ENCODE results near the gene CSTPP1.
"Not testable (repeated sequence)": the region's sequence is repeated elsewhere in the genome, so short reads cannot be mapped to it uniquely, and the experiment has no call there.

CSTPP1 gene

DNA sequence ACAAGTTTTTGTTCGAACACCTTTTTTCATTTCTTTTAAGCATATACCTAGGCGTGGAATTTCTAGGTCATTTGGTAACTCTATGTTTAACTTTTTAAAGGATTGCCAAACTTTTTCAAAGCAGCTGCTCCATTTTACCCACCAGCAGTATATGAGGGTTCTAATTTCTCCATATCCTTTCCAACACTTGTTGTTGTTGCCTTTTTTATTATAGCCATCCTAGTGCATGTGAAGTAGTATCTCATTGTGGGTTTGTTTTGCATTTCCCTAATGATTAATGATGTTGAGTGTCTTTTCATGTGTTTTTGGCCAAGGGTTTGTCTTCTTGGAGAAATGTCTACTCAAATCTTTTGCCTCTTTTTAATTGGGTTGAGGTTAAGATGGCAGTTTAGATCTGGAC, 24.5 kb downstream of the CSTPP1 start:
- FAIRE-seq: no peak

DNA sequence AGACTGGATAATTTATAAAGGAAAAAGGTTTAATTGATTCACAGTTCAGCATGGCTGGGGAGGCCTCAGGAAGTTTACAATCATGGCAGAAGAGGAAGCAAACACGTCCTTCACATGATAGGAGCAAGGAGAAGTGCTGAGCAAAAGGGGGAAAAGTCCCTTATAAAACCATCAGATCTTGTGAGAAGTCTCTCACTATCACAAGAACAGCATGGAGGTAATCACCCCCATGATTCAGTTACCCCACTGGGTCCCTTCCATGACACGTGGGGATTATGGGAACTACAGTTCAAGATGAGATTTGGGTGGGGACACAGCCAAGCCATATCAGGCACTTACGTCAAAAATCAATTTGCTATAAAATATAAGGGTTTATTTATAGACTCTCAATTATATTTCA, 25.3 kb downstream of the CSTPP1 start:
- not testable (repeated sequence) for FAIRE-seq

DNA sequence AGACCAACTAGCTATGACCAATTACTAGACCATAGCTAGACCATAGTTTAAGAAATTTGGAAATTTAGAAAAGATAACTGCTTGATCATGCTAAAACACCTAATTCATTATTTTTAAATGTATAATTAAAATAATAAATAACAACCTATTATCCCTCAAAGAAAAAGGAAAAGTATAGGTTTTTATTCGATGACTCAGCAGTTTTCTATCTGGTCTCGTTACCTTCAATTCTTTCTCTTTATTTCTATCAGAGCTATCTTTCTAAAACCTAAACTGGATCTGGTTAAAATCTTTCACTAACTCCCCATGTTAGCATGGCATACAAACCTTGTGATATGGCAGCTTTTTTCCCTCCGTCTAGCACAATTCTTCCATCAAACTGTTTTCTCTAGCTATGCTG, 27.3 kb downstream of the CSTPP1 start:
- FAIRE-seq: no peak

DNA sequence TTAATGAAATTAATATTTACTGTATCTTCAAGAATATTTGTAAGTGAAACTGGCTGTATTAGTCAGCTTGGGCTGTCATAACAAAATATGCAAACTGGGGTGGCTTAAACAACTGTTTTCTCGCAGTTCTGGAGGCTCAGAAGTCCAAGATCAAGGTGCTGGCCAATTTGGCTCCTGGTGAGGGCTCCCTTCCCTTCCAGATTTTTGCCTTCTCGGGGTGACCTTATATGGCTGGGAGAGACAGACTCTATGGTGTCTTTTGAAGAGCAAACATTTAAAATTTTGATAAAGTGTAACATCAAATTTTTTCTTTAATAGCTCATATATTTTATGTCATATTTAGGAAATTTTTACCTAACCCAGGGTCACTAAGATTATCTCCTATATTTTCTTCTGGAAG, 30.2 kb downstream of the CSTPP1 start:
- no peak for FAIRE-seq

DNA sequence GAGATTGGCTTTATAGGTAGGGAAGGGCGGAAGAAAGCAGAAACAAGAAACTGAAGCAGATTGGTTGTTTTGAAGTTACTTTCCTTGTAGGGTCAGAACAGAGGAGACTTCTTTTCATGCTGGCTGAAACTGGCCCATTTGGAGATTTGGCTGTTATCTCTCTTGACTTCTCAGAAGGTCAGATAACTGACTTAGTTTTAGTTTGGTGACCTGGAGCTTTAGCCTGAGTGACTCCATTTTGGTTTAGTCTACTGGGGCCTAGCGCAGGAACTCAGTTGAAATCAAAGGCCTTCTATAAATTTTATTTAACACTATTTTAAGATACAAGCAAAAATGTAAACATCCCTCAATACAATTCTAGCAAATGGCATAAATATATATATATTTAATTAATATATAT, 31.4 kb downstream of the CSTPP1 start:
- no peak for FAIRE-seq

DNA sequence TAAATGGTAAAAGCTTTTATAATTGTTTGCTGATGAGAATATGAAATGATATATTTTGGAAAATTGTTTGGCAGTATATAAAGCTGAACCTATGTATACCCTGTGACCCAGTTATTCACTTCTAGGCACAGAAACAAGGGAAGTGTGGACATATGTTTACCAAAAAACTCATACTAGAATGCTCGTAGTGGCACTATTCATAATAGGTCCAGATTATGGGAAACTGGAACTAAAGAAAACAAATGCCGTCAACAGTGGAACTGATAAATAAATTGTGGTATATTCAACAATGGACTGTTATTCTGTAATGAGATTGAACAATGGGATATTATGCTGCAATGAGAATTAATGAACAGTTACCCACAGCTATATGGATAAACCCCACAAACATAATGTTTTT, 32.8 kb downstream of the CSTPP1 start:
- FAIRE-seq: no peak

DNA sequence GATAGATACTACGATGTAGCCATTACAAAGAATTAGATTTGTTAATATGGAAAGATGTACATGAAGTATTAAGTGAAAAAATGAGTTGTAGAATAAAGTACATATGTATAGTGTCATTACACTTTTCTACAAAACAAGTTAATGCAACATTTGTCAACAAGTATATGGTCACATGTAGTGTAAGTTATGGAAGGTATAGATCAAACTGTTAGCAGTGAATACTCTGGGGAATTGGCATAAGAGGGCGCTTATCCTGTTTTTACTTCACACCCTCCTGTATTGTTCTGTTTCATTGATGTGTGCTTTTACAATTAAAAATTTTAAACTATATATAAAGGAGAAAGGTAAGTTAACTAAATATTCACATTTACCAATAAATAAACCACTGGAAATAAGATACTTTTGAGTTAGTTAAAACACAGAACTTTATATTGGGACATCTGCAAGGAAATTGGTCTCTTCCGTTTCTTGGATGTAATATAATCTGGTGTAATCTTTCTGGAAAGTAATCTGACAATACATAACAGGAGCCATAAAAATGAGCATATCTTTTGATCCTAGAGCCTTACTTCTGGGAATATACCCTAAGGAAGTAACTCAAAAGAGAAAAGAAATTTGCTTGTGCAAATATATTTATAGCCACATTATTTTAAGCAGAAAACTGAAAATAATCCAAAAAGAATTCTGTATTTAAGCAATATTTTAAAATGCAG, 34.5 kb downstream of the CSTPP1 start:
- no peak for FAIRE-seq

DNA sequence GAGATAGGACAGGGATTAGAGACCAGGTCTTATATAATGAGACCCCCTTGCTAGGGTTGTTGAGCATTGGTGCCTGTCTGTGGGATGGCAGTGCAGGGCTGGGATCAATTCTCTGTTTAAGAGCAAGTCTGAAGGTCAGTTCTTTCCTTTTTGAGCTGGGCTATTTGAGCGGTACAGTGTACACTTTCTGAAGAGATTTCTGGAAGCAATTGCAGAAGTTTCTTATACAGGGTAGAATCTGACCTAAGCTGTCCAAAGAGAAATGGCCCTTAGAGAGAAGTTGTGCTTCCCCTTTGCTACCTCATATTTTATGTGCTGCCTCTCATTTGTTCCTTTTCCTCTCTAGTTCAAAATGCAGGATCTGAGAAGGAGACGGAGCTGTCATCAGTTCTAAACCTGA, 35.8 kb downstream of the CSTPP1 start:
- no peak for FAIRE-seq

DNA sequence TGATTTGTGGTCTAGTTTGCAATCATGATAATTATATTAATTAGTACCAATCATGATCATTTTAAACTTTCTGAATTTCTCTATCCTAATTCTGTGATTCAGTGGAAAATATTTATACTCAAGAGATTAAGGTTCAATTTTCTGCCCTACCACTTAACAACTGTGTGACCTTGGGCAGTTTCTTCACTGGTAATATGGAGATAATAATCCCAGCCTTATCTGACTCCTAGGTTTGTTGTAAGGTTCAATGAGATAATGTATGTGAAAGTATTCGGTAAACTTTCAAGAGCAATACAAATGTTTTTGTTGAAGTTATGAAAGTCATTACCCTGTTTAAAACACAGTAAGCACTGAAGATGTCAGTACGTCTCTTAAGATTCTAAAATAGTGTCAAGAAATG, 36.3 kb downstream of the CSTPP1 start:
- FAIRE-seq: no peak

DNA sequence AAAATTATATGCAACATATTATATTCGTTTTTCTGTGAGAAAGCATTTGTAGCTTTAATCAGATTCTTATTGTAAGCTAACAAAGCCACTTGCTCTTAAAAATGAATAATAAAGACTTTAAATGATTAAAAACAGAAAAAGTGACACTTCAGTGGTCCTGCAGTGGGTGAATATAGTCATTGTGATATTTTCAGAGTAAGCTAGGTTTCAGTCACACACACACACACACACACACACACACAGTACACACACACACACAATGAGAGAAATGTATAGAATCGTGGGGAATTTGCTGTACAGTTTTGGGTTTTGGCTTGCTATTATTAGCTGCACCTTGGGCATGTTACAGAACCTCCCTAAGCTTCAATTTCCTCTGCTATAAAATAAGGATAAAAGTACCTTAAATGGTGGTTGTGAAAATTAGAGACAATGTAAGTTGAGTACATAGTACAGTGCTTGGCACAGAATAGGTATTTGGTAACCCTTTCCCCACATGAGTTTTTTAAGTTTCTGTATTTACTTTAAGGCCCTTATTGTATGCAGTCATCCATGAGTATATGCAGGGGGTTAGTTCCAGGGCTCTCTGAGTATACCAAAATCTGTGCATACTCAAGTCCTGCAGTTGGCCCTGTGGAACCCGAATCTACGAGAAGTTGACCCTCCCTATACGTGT, 39.8 kb downstream of the CSTPP1 start:
- no peak for FAIRE-seq

DNA sequence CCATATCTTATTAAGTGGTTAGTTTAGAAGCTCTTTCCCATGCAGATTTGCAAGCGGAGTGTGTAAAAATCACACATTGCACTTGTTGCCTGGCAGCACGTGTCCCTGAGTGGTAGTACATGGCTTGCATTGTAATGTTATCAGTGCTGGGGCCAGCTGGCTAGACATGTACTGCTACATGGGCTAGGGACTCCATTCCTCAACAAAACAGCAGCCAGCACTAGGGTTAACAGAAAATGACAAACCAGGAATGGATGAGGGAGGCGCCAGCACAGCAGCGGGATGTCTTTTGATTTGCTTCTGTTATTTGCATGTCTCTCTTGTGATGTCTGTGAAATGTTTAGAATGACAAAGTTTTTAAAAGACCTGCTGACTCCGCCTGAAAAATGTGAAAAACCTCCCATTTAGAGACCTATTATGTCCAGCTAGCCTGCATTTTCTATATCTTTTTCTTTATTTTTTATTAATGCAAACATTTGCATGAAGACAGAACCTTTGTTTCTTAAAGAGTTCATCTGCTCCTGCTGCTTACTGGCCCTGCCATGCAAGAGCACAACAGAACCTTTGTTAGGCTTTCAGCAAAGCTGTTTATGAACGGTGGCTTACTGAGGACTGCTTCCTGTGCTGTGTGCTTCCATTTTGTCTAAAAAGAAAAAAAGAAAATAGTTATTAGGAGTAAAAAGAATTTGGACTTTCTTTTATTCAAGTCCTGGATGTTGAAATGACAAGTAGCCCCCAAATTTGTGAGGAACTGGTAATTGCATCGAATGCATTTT, 40.7 kb downstream of the CSTPP1 start:
- FAIRE-seq: no peak

DNA sequence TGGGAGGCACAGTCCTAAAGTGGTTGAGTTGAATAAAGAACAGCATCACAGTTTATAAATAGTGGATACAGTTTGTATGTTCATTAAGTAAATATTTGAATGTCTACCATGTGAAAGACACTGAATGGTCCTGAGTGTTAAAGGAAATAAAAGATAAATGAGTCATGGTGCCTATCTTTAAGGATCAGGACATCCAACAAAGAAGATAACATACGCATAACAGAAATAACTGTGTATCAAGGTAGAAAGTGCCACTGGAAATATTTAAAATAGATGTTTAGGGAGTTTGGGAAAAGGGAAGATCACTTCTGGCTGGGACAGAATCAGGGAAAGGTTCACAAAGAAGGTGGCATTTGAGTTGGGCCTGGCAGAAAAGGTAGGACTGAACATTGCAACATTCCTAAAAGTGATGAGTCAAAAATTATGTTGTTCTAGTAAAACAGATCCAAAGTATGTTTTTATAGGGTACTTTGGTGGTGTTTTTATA, 41.5 kb downstream of the CSTPP1 start:
- FAIRE-seq: no peak

DNA sequence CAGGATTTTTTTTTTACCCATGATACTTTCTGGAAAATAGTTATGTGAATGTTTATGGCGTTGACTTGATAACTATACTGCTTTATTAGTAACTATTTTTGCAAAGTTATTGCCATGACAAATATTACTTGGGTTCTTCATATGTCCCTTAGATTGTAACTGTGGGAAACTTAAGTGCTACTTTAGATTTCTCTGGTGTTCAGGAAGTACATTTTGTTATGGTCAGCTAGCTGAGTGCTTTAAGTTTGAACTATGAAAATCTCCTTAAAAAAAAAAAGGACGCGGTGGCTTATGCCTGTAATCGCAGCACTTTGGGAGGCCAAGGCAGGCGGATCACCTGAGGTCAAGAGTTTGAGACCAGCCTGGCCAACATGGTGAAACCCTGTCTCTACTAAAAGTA, 42.8 kb downstream of the CSTPP1 start:
- no peak for FAIRE-seq

DNA sequence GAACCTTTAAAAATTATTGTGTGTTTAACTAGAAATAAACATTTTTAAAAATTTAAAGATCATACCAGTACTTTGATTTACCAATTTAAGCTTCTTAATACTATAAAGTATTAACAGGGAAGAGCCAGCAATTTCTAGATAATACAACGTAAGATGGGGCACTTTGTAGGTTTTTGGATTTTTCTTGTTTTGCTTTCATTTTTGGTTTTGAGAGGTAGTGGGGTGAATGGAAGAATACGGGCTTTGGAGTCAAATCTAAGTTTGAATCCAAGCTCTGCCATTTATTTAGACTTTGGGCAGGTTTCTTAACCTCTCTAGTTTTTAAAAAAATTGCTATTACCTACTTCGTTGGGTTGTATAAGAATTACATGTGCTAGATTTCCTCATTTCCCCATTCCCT, 44.9 kb downstream of the CSTPP1 start:
- no peak for FAIRE-seq

DNA sequence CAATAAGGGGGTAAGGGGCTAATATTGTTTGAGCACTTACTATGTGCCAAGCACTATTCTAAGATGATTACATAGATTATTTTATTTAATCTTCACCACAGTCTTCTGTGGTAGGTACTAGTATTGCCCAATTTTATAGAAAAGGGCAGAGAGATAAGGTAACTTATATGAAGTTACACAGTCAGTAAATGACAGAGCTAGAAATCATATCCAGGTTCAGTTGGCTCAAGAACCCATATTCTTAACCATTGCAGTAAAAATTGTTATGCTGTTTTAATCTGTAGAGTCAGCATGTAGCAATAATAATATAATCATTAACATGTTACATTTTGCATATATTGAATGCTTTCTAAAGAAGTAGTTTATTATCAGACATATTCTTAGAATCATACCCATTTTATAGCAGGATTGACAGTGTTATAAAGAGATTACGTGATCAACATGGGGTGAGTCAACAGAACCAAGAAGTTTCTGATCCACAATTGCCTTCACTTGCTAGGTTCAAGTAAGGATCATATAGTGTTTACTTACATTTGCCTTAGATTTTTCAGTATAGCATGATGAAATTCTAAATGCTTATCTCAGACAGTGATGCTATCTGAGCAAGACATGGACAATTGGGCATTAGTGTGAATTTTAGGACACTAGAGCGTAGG, 46.4 kb downstream of the CSTPP1 start:
- FAIRE-seq: no peak

DNA sequence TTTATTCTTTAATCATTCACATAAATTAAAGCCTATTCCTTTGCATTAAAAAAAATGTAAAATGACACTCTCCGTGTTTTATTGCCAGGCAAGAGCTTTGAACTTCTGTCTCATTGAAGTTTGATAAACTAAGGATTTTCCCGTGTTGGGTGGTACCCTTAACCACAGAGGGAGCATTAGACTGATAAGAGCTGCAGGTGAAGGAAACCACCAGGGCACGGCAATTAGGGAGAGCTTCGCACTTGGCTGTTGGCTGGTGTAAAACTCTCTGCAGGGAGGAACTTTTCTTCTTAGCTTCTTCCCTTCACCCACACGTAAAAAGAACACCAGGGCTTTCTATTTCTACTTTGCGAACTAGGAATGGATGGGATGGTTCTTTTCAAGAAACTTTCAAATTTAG, 47.0 kb downstream of the CSTPP1 start:
- no peak for FAIRE-seq

DNA sequence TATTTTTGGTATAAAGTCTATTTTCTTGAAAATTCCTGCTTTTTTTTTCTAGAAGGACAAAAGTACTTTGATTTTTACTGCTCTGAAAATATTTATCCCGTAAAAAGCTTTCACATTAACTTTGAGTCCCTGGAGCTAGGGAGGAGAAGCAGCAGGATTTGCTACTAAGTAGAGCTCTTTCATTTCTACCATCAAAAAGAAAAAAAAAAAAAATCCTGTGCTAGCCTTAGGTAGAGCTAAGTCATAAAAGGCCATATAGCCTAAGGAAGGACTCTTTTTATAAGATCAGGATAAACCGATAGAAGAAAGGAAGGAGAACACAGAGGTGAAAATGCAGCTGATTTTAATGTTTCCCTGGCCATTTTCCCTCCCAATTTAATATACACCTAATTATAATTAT, 48.0 kb downstream of the CSTPP1 start:
- FAIRE-seq: no peak

DNA sequence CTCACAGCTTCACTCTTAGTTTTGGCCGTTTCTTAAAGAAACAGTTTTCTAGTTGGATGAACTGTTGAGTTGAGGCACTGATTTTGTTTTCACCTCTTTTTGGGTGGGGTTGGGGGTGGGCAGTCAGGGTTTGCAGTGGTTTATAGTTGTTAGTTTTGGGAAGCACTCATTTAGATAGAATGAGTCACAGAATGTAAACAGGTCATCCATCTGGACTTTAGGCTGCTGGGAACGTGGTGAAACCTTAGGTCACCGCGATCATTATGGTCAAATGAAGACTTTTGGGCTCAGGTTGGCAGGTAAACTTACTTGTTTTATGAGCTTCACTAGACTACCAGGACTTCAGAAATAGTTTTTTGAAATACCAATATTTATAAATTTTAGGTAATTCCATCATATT, 48.4 kb downstream of the CSTPP1 start:
- FAIRE-seq: no peak

DNA sequence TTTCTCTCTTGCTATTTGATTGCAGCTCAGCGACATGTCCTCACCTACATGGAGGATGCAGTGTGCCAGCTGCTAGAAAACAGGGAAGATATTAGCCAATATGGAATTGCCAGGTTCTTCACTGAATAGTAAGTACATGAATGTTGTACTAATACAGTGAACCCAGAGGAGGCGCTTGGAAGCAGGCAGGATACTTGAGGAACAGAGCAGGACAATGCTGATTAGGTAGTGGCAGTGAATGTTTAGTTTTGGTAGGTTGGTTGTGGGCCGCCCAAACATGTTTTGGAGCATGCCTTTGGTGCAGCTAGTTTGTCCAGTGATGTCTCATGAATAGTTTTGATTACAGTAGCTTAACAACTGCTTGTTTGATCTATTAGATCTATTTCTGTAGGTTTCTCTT, 50.6 kb downstream of the CSTPP1 start:
- no peak for FAIRE-seq

DNA sequence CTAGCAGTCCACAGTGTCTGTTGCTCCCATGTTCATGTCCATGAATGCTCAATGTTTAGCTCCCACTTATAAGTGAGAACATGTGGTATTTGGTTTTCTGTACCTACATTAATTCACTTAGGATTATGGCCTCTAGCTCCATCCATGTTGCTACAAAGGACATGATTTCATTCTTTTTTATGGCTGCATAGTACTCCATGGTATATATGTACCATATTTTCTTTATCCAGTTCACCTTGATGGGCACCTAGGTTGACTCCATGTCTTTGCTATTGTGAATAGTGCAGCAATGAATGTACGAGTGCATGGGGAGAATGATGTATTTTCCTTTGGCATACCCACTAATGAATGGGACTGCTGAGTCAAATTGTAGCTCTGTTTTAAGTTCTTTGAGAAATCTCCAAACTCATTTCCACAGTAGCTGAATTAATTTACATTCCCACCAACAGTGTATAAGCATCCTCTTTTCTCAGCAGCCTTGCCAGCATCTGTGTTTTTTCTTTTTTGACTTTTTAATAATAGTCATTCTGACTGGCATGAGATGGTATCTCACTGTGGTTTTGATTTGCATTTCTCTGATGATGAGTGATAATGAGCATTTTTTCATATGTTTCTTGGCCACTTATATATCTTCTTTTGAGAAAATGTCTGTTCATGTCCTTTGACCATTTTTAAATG, 53.4 kb downstream of the CSTPP1 start:
- FAIRE-seq: not testable (repeated sequence)

DNA sequence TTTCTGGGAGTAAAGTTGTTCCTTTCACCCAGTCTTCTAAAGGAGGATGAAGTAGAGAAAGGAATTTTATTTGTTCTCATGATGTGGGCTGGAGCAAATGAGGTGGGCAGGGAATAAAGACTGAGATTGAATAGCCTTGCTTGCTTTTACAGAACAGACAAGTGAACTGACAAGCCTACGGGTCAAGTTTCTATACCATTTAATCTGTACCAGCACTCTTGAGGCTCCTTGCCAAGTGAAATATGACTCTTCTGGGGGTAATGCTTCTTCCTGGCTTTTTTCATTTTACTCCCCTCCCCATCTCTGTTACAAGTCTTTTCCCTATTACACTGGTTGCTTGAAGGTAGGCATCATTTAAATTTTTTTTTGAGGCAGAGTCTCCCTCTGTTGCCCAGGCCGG, 54.8 kb downstream of the CSTPP1 start:
- no peak for FAIRE-seq

DNA sequence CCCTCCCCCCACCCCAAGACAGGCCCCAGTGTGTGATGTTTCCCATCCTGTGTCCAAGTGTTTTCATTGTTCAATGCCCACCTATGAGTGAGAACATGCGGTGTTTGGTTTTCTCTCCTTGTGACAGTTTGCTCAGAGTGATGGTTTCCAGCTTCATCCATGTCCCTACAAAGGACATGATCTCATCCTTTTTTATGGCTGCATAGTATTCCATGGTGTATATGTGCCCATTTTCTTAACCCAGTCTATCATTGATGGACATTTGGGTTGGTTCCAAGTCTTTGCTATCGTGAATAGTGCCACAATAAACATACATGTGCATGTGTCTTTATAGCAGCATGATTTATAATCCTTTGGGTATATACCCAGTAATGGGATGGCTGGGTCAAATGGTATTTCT, 55.8 kb downstream of the CSTPP1 start:
- FAIRE-seq: not testable (repeated sequence)

DNA sequence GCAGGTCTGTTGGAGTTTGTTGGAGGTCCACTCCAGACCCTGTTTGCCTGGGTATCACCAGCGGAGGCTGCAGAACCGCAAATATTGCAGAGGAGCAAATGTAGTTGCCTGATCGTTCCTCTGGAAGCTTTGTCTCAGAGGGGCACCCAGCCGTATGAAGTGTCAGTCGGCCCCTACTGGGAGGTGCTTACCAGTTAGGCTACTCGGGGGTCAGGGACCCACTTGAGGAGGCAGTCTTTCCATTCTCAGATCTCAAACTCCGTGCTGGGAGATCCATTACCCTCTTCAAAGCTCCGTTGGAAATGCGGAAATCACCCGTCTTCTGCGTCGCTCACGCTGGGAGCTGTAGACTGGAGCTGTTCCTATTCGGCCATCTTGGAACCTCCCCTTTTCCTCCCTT, 61.2 kb downstream of the CSTPP1 start:
- not testable (repeated sequence) for FAIRE-seq
